Muscle layer of duodenum (tissue), 2 donors: Measurements from ENCODE around the gene NEDD4L.
"Not testable (repeated sequence)": the region's sequence is repeated elsewhere in the genome, so short reads cannot be mapped to it uniquely, and the experiment has no call there.

Source experiments
- H3K27ac ChIP-seq: one replicate; pipeline ENCODE4 v1.7.0; 2013; ENCODE audit warnings: mild to moderate bottlenecking, low read length
- H3K27me3 ChIP-seq: one replicate; pipeline ENCODE4 v1.7.0; 2013; ENCODE audit warnings: low read depth, mild to moderate bottlenecking, control low read depth, low read length
- H3K36me3 ChIP-seq, 2 donors: one replicate each; pipeline ENCODE4 v1.7.0; 2013; ENCODE audit warnings: low read length in 2 of 2, control low read depth in 1 of 2, mild to moderate bottlenecking in 1 of 2; ENCODE audit not compliant: insufficient read depth in 2 of 2, control insufficient read depth in 1 of 2
- H3K4me1 ChIP-seq, 2 donors: one replicate each; pipeline ENCODE4 v1.7.0; 2013; ENCODE audit warnings: low read length in 2 of 2, mild to moderate bottlenecking in 2 of 2, control low read depth in 1 of 2, moderate library complexity in 1 of 2; ENCODE audit not compliant: insufficient read depth in 2 of 2, control insufficient read depth in 1 of 2
- H3K4me3 ChIP-seq, 2 donors: one replicate each; pipeline ENCODE4 v1.7.0; 2013; ENCODE audit warnings: low read length in 2 of 2, low read depth in 1 of 2, mild to moderate bottlenecking in 1 of 2
- H3K9me3 ChIP-seq, 2 donors: one replicate each; pipeline ENCODE4 v1.7.0; 2013; ENCODE audit warnings: low read length in 2 of 2, control low read depth in 1 of 2, mild to moderate bottlenecking in 1 of 2; ENCODE audit not compliant: control insufficient read depth in 1 of 2
- donor health status: healthy.

The NEDD4L gene

DNA sequence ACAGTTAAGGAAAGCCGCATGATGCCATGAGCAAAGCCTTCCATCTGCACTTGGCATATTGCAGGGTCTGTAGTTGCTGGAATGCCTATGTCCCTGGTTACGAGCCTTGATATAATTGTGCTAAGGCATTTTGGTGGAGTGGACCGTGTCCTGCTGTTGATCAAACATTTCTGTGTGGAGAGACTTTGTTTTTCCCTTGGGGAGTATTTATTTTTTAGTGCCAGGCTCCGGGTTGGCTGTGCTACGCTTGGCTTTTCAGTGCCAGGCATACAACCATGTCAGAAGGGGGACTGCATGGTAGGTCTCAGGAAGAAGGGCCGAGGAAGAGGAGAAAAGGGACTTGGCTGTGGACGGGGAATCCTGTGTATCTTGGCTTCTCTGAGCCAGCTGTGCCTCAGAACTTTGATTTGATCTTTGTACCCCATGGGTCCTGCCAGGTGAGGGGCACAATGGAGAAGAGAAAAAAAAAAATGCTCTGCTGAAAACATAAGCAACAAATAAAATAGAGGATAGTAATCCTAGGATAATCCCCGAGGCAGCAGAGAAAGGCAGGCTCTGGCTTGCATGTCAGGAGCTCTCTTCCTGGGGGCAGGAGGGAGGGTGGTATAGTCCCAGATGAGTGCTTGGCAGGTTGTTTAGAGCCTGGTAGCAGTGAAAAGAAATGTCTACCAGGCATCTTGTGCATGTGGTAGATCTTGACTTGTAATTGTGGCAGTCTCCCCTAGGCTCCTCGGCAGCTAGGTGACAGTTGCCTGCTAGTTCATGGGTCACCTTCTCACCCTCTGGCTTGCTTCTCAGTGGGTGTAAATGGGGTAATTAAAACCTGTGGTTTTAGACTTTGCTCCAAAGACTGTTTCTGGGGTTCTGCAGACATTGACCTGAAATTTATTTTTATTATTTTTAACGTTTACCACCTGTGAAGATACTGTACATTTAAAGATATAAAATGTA lies 233.0 kb downstream of the NEDD4L start:
- peak overlapping the region; percentile 62 for H3K27ac ChIP-seq

DNA sequence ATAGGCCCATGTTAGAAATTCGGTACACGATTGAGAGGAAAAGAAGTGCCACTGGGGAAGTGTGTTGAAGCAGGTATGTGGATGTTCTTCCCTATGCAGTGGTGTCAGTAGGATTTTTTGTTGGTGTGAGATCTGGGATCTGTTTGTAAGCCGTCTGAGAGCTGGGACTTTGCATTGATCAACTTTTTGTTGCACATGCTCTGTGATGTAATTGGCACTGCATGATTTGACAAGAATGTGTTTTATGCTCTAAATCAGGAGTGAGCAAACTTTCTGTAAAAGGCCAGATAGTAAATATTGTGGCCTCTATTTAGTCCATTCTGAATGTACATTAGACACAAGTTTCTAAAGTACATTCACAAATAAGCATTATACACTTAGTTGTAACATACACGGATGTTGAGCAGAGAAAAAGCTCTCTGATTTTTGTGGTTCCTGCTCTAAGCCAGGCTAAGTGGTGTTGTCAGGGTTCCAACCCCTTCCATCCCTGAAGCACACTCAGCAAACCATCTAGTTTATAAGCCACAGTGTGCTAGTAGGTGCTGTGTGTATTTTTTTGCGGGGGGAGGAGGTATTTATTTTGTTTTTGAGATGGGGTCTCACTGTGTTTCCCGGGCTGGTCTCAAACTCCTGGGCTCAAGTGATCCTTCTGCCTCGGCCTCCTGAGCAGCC lies 235.6 kb downstream of the NEDD4L start:
- no peaks in the 10 kb centered on the region for H3K36me3 ChIP-seq
- H3K4me1 ChIP-seq: no peaks in the 10 kb centered on the region
- H3K9me3 ChIP-seq: no peaks in the 10 kb centered on the region
- no peaks in the 10 kb centered on the region for H3K27me3 ChIP-seq
- H3K27ac ChIP-seq: no peak overlapping the region
- no peak overlapping the region for H3K4me3 ChIP-seq

More for the DNA sequence above, 233.0 kb downstream of the NEDD4L start:
- H3K9me3 ChIP-seq: no peaks in the 10 kb centered on the region
- H3K36me3 ChIP-seq: no peaks in the 10 kb centered on the region
- H3K4me3 ChIP-seq: no peak overlapping the region
- no peaks in the 10 kb centered on the region for H3K4me1 ChIP-seq
- H3K27me3 ChIP-seq: no peaks in the 10 kb centered on the region

DNA sequence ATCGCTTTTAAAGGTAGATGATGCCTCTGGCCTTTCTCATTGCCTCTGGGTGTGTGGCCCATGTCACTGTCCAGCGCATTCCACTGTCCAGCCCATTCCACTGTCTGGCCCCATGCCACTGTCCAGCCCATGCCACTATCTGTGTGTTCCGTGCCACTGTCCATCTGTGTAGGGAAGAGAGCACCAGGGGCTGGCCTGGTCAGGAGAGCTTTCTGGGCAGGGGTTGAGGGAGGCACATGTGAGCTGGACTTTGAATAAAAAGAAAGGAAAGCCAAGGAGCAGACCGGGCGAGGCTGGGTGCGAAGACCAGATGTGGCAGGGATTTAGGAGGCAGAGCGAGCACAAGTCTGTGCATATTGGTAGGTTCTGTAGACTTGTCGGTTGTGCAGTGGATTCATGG lies 236.2 kb downstream of the NEDD4L start:
- H3K4me1 ChIP-seq: no peaks in the 10 kb centered on the region

DNA sequence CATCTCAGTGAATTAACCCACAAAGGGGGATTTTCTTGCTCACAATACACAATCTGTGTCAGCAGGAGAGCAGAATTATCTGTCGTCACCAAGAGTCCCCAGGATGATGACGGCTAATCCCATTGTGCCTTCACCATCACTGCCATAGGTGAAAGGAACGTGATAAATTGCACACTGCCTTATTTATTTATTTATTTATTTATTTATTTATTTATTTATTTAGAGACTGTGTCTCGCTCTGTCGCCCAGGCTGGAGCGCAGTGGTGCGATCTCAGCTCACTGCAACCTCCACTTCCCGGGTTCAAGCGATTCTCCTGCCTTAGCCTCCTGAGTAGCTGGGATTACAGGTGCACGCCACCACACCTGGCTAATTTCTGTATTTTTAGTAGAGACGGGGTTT lies 238.8 kb downstream of the NEDD4L start:
- H3K4me3 ChIP-seq, H3K27ac ChIP-seq, H3K9me3 ChIP-seq, H3K36me3 ChIP-seq, H3K4me1 ChIP-seq, H3K27me3 ChIP-seq: not testable (repeated sequence)

More for the DNA sequence above, 236.2 kb downstream of the NEDD4L start:
- Histone ChIP-seq H3K4me3 (no peak overlapping the region), H3K9me3 (no peaks in the 10 kb centered on the region), H3K36me3 (no peaks in the 10 kb centered on the region), H3K27me3 (no peaks in the 10 kb centered on the region), H3K27ac (no peak overlapping the region)

DNA sequence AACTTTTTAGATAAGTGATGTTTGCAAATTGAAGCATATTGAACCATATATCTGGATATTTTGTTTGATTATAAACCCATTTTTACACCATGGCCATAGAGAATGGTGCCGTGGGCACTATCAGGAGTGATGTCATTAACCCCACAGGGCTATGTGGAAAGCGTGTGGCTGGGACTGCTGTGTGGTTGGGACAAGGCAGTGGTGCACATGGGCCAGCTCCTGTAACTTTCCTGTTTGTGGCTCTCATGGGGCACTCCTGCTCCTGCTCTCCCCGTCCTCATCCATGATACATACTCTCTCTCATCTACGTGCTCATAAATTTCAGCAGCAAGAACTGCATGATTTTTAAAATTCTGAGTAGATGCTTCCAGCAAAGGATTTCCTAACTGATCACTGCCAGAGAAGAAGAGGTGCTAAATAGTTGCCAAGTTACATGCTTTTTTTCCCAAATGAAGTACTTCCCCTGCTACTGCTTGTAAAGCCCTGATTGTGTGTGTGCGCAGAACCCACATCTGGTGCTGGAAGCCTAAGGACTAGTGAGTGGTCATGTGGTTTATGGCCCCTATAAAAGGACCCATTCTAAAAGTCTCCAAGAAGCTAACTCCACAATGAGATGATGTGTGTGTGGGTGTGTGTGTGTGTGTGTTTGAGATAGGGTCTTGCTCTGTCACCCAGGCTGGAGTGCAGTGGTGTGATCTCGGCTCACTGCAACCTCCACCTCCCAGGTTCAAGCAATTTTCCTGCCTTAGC lies 240.8 kb downstream of the NEDD4L start:
- H3K36me3 ChIP-seq: no peaks in the 10 kb centered on the region
- H3K4me1 ChIP-seq: no peaks in the 10 kb centered on the region
- H3K27ac ChIP-seq: peak overlapping the region; percentile 43
- H3K4me3 ChIP-seq: no peak overlapping the region
- no peaks in the 10 kb centered on the region for H3K9me3 ChIP-seq
- no peaks in the 10 kb centered on the region for H3K27me3 ChIP-seq

DNA sequence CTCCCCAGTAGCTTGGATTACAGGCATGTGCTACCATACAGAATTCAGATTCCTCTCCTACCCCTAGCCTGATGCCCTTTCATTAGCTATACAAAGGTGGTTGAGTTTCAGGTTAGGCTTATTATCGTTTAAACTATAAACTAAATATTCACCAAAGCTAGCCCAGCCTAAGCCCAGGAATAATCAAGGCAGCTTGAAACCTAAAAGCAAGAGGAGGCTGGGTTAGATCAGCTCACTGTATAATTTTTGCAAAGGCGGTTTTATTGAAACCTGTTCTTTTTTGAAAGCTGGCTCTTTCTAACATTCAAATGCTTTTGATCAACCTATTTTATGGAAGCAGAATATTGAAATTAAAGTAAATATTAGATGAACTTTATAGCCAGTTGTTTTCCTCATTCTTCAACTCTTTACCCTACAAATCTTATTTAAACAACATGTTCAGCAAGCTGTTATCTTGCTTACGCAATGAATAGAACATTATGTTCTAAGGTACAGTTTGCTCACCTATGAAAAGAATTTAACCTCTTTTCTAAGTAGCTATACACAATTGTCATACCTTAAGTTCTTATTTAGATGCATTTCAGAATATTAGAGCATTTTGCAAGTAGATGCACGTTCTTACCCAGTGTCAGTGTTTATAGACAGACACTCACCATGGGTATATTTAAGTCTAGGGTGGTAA lies 241.6 kb downstream of the NEDD4L start:
- H3K27ac ChIP-seq: peak overlapping the region; percentile 43

DNA sequence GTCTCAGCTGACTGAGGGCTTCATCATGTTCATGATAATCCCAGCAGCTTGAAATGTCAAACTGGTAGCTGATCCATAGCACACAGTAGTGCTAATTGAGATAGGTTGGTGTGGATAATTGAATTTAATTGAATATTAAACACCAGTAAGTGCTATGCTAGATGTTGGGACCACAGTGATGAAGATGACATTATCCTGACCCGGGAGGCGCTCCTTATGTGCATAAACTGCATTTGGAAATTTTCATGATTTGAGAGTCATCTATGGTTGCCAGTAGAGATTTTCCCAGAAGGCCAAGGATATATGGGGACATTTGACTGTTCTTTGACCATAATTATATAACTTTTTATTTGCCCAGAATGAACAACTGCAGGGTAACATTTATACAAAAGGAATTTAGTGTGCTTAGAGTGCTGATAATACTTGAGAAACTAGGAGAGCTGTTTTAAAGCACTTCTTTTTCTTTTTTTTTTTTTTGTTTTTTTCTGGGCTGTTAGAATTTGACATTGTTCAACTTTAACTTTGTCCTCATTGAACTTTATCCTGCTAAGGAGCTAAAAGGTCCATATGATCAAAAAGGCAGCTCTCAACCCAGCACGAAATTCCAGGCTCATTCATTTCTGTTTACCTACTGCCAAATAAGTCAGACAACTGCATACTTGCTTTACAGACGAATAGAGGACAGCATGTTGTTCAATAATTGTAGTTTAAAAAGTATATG lies 242.8 kb downstream of the NEDD4L start:
- Histone ChIP-seq H3K27ac (peak overlapping the region; percentile 32), H3K4me3 (no peak overlapping the region), H3K36me3 (no peaks in the 10 kb centered on the region), H3K27me3 (no peaks in the 10 kb centered on the region), H3K9me3 (no peaks in the 10 kb centered on the region), H3K4me1 (no peaks in the 10 kb centered on the region)

More for the DNA sequence above, 241.6 kb downstream of the NEDD4L start:
- Histone ChIP-seq H3K36me3 (no peaks in the 10 kb centered on the region), H3K4me3 (no peak overlapping the region), H3K4me1 (no peaks in the 10 kb centered on the region), H3K9me3 (no peaks in the 10 kb centered on the region), H3K27me3 (no peaks in the 10 kb centered on the region)

DNA sequence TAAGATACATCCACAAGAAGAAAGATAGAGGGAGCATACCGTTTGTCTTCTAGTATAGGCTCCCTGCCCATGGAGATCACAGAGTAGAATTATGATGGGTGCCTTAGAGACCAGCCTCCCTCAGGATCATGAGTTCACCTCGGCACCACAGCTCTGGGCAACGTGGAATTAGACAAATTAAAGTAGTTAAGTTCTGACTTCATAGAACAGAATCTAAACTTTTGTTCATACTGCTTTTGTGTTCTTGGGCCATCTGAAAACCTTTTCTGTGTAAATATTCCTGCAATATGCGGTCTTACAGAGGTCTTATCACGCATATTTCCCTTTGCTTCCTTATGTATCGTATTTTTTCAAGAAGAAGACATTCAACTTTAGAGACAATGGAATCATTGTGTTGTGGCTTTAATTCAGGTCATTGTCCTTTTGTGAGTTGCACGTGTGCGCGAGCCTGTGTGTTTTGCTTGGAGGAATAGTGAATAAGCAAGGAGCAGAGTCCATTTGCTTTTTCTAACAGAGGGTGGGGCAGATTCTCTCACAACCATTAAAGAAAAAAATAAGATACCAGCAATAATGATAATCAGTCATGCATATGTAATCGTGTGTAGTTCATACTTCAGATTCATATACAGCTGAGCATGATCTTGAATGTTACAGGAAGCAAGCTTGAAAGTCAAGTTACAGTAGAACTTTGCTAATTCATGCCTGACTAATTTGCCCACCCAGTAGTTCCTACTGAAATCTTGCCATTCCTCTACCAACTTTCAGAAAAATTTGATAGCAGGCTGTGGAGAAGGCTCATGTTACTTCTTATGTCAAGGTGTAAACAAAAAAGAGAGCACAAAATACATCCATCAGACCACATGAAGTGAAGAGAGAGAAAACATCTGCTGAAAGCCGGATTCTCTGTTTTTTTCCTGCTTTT lies 243.6 kb downstream of the NEDD4L start:
- Histone ChIP-seq H3K9me3 (no peaks in the 10 kb centered on the region), H3K36me3 (no peaks in the 10 kb centered on the region), H3K4me3 (no peak overlapping the region), H3K4me1 (no peaks in the 10 kb centered on the region), H3K27ac (peak overlapping the region; percentile 62), H3K27me3 (no peaks in the 10 kb centered on the region)

DNA sequence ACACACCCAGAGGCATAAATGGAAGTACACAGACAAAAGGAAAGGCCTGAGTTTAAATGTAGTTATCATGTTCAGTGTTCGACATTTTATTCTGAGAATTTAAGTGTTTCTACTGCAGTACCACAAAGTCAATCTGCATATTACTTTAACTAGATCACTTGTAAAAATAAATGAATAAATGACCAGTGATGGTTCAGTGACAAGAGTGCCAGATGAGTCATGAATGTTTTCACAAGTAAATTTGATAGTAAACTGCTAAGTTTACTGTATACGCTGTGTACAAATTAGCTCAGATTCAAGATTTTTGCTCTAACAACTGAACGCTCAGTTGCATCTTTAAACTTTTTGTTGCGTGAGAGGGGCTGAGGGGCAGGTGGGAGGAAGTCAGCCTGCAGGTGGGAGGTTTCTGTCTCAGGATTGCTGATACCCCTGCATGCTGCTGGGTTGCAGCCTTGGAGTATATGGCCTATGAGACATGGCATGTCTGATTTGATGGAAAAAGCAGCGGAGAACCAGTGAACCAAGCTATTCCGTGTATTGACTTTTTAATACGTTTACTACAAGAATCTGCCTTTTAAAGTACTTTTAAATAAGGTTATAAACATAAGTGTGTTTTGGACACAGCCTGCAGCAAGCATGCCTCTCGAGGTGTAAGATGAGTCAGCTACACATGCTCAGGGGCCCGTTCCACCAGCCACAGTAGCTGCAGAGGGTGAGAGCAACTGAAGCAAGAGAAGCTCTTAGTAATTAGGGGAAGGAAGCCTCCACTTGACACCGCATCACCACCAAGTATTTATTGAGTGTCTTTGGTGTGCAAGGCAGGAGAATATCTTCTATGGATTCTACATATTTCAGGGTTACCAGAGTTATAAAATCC lies 245.1 kb downstream of the NEDD4L start:
- Histone ChIP-seq H3K4me1 (no peaks in the 10 kb centered on the region), H3K9me3 (no peaks in the 10 kb centered on the region), H3K4me3 (no peak overlapping the region), H3K27ac (no peak overlapping the region), H3K27me3 (no peaks in the 10 kb centered on the region), H3K36me3 (no peaks in the 10 kb centered on the region)
